Measurements from ENCODE around the gene GPAT3.
"Not testable (repeated sequence)": the region's sequence is repeated elsewhere in the genome, so short reads cannot be mapped to it uniquely, and the experiment has no call there.

GPAT3 gene

DNA sequence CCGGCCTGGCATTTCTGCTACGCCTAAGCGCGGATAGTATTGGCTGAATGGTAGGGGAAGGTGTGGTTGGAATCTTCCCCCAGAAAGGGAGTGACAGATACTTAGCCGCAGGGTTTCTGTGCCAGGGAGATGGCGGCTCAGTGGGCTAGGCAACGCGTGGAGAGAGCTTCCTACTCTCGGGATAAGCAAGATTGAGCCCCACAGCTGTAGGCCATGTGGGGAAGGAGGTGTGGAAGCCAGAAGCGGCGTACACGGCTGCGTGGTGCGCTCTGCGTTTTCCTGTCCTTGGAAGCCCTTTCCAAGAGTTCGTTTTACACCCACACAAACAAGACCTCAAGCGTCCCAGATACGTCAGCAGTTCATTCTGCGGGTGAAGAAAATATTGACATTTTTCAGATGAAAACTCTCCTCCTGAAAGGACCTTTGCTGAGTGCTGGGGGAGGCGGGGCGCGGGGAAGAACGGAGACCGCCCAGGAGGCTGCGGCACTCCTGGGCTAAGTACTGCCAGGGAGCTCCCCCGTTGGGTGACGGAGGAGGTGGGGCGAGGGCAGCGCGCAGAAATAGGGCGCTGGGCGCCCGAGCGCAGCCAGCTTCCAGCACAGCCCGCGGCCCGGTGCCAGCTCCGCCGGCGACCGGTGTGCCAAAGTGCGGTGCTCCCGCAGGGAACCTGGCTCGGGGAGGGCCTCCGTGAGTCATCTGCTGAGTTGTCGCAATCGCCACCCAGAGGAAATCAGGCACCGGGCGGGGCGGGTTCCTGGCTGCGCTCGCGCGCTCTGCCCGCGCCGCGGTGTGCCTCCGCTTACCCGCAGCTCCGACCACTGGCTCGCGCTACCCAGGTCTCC, at the start of gene GPAT3:
Gene GPAT3 (plus strand): TSS at position 589 of the 842 bp plus-strand sequence. CDS start 515 bp downstream, outside the sequence.
- DNase-seq (ENCODE audit: low spot score) = peak; percentile 55

DNA sequence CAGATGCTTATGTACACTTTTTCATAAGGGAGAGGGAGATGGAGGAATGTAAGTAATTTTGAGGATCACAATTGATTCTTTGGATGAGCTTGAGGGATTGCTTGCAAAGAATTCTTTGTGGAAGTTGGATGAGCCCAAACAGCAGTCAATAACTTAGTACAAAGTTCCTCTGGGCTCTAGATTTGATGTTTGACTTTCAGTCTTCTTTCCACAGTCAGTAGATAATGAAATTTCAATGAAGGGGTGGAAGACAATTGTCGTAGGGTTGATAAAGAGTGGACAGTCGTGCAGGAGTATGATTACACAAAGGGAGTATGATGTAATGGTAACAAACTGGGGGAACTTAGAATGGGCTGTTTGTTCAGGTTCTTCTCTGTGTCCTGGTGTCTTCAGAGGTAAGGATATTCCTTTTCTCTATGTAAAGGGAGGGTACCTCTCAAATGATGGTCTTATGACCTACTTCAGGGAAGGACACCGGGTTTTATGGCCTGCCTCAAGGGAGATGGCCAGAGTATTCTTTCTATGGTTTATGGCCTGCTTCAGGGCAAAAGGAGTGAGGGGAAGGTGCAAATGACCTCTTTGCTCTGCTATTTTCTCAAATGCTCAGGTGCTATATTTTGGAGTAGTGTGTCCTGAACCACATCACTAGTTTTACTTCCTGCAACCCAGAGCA, 49.3 kb upstream of the GPAT3 start:
- DNase-seq (ENCODE audit: low spot score) = no peak

DNA sequence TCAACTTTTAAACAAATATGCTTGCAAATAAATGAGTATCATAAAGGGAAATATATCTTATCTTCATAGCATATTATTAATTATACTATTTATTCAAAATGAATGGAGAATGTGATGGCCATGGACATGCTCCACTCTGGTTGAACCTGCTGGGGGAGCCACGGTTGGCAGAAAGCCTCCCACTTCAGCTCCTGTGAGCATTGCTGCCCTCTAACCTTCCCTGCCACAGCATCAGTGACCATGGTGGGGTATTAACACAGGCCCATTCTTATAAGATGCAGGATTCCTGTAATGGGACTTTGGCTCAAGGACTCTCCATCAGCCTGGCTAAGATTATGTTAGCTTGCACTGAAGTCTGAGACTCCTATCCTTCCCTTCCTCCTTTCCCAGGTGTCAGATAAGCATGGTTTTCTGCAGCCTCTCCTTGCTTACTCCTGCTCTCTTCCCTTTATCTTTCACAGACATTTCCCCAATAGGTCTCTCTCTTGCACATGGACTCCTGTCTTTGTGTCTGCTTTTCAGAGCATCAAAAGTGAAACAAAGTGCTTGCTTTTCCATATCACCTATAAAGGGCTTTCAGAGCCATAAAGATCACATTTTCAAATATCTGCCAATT, 46.1 kb upstream of the GPAT3 start:
- DNase-seq (ENCODE audit: low spot score) = no peak

DNA sequence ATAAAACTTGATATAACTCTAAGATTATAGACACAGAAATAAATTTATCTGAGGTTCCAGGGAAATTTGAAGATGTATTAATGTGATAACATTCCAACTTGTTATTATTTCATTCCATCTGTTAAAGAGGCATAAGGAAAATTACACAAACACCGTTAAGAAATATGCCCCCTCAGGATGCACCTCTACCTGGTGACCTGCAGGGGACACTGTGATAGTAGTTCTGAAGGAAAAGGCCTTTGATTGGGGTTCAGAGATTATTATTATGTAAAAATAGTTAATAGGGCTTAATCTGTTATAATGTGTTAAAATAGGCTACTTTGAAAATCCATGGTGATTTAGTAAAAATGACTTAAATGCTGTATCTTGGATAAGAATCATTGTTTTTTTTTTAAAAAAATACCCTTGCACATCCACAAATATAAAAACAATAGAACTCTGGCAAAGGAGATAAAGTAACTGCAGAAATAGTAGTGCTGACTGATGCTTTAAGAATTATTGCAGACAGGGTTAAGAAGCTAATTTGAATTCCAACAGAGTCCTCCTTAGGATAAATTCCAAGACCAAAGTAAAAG, 44.9 kb upstream of the GPAT3 start:
- DNase-seq (ENCODE audit: low spot score) = peak; percentile 69

DNA sequence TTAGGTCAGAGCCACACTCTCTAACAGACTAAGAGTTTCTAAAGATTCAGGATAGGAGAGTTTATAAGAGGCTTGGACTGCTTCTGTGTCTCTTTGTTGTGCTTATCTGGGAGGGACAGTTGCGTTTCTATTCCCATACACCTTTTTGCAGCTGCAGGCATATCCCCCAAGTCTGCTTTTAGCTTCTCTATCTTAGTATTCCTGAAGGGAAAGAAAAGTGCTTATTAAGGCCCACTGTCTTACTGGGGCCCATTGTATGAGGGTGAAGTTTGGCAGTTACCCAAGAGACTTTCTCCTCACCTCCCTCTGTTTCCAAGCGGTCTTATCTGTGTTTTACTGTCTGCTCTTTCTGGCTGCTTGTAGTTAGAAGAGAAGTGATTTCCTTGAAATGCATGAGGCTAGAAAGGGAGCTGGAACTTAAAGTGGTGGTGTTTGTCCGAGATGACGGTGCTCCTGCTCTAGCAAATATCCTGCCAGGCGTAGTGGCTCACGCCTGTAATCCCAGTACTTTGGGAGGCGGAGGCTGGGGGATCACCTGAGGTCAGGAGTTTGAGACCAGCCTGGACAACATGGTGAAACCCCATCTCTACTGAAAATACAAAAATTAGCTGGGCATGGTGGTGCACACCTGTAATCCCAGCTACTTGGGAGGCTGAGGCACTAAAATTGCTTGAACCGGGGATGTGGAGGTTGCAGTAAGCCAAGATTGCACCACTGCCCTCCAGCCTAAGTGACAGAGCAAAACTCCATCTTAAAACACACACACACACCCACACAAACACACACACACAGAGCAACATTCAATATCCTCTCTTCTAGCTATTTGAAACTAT, 39.6 kb upstream of the GPAT3 start:
- not testable (repeated sequence) for DNase-seq (ENCODE audit: low spot score)

DNA sequence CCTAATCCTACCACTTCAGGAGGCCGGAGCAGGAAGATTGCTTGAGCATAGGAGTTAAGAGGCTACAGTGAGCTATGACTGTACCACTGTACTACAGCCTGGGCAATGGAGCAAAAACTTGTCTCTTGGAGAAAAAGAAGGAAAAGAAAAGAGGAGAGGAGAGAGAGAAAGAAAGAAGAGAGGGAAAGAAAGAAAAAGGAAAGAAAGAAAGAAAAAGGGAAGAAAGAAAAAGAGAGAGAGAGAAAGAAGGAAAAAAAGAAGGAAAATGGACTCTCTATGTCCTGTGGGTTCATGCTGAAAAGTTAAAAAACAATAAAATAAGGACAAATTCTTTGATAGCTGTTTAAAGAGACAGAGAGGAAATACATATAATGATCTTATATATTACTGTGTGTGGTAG, 37.7 kb upstream of the GPAT3 start:
- no peak for DNase-seq (ENCODE audit: low spot score)

DNA sequence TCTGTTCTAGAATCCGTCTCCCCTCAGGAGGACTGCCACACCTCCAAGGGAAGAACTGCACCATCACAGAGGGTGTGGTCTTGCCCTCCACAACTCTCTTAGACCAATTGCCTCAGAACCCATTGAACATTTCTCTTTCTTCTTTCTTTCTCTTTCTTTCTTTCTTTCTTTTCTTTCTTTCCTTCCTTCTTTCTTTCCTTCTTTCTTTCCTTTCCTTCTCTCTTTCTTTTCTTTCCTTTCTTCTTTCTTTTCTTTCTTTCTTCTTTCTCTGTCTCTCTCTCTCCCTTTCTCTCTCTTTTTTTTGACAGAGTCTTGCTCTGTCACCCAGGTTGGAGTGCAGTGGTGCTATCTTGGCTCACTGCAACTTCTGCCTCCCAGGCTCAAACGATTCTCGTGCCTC, 34.2 kb upstream of the GPAT3 start:
- not testable (repeated sequence) for DNase-seq (ENCODE audit: low spot score)

DNA sequence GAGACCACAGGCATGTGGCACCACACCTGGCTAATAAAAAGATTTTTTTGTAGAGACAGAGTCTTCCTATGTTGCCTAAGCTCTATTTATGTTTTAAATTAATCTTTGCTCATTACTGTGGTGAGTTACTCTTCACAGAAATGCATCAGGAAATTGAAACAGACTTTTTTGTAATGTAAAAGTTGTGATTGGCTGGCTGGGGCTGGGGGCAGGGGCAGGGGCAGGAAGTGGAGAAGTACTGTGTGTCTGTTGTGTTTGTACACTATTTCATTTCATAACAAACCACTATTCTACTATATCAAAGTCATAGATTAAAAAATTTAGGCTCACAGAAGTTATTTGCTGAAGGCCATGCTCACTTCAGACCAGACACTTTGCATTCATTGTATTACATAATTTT, 31.9 kb upstream of the GPAT3 start:
- no peak for DNase-seq (ENCODE audit: low spot score)

DNA sequence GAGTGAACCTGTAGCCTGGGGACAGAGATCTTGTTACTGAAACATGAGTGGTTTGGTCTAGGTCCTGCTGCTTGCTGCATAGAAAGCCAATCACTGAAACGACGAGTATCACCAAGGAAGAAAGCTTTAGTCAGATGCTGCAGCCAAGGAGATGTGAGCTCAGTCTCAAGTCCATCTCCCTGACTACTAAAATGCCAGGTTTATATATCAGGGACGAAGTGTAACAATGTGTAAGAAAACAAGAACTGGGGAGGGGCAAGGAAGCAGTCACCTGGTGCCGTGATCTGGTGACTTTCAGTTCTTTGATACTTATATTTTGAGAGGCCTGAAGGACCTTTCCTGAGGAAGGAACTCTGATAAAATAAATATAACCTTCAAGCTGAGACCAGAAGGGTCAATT, 31.4 kb upstream of the GPAT3 start:
- DNase-seq (ENCODE audit: low spot score) = no peak

DNA sequence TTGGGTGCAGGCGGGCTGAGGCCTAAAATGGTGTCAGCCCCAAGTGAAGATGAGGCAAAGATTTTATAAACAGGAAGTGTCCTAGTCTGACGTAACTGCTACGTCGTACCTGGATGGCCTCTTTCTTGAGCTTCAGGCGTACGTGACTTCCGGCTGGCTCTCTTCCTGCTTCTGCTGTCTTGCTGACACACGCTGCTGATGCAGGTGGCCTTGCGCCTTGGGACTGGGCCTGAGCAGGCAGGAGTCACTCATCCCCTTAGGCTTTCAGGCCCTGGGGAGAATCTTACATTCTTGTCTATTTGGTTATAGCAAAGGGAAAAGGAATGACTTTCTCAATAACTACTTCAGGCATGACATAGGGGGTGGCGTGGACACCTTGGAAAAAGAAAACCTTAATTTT, 30.9 kb upstream of the GPAT3 start:
- DNase-seq (ENCODE audit: low spot score) = no peak

DNA sequence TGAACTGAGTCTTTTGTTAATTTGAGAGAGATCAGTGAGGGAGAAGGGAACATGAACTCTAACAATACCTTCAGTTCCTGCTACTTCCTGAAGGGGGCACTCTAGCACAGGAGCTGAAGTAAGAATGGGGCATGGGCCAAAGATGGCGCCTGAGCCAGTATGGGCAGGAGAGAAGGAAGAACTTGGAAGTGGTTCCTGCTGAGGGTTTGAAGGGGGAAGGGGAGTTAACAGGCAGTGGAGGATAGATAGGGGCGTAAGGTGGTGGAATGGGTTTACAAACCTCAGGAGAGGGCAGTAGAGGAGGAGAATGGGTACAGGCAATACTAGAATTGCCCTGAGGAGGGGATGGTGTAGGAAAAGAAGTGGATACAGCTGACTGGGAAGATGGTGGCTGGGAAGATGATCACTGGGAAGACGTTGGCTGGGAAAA, 26.7 kb upstream of the GPAT3 start:
- DNase-seq (ENCODE audit: low spot score) = peak; percentile 51

DNA sequence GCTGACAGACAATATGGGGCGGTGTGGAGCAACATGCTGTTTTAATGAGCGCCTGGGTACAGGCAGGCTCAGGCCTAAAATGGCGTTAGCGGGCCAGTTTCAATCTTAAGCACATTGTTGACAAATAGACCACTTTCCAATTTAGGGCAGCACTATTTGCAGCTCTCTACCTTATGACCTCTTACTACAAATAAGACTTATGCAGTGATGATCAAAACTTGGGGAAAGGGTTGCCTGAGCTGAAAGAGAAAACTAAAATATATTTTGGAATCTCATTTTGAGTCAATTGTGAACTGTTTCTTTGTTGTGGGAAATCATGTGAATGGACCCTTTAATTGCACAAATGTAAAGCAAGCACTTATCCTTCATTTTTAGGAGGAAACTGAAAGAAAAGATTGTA, 25.5 kb upstream of the GPAT3 start:
- no peak for DNase-seq (ENCODE audit: low spot score)

DNA sequence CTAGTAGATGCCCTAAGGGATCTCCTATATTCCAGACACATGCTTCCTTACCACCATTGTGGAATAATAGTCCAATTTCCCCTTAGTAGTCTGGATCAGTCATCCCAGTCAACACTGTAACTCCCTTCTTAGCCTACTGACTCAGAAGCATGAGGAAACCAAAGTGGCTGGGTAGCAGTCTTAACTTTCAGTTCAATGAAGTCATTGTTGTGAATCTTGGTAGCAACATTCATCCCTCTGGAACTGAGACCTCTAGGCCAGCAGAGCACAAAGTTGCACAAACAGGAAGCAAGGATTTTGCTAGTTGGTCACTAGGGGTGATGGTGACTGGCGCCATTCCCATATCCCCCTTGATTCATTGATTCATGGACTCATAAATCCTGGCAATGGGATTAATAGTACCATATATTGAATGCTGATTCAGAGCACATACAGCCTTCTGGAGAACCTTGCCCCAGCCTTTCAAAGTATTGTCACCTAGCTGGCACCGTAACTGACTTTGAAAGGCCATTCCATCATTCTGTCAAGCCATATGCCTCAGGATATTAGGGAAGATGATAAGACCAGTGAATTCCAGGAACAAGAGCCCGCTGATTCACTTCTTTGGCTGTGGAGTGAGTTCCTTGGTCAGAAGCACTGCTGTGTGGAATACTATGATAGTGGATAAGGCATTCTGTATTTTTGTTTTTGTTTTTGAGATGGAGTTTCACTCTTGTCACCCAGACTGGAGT, 19.7 kb upstream of the GPAT3 start:
- DNase-seq (ENCODE audit: low spot score) = no peak

DNA sequence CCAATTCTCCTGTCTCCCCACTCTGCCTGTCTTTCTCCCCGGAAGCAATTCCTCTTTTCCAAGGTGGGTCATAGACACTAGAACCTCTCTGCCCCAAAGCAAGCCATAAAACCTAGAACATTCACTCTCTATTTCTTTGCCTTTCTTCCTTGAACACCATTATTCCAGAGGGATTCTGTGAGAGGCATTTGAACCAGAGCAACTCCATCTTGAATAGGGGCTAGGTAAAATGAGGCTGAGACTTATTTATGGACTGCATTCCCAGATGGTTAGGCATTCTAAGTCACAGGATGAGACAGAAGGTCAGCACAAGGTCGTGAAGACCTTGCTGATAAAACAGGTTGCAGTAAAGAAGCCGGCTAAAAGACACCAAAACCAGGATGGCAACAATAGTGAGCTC, 13.7 kb upstream of the GPAT3 start:
- no peak for DNase-seq (ENCODE audit: low spot score)

DNA sequence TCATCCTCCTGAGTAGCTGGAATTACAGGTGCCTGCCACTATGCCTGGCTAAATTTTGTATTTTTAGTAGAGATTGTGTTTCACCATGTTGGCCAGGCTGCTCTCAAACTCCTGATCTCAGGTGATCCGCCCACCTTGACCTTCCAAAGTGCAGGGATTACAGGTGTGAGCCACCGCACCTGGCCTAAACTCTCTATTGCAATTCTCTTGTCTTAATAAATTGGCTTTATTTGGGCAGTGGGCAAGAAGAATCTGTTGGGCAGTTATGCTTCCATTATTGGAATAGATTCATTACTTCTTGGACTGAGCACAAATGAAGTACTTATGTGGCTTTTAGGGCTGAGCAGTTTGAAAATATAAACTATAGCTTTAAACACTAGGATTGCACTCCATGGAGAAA, 8.2 kb upstream of the GPAT3 start:
- DNase-seq (ENCODE audit: low spot score) = no peak

DNA sequence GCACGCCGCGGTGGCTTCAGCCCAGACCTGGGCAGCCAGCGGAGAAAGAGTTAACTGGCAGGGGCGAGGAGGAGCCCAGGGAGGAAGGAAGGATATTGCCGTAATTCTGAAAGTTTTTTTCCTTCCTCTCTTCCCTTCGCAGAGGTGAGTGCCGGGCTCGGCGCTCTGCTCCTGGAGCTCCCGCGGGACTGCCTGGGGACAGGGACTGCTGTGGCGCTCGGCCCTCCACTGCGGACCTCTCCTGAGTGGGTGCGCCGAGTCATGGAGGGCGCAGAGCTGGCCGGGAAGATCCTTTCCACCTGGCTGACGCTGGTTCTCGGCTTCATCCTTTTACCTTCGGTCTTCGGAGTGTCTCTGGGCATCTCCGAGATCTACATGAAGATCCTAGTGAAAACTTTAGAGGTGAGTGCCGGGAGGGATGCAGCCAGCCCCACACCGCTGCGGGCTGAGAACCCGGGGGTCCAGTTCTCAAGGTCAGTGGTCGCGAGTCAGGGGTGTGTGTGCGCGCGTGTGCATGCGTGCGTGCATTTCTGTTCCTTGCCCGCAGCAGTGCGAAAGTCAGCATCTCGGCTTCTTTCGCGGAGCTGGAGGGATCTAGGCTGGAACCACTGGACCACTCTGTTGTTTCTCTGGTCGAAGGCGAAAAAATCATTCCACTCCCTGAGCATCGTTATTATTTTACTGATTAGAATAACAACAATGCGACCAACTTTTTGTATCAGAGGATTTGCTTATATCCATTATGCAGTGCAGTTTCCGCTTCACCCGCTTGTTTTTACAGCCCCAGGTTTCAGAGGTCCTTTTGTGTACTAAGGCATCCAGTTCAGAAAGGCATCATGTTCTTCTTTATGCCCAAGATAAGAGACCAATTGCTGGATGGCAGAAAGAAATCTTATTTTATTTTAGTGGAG, 709 bp downstream of the GPAT3 start:
- no peak for DNase-seq (ENCODE audit: low spot score)

DNA sequence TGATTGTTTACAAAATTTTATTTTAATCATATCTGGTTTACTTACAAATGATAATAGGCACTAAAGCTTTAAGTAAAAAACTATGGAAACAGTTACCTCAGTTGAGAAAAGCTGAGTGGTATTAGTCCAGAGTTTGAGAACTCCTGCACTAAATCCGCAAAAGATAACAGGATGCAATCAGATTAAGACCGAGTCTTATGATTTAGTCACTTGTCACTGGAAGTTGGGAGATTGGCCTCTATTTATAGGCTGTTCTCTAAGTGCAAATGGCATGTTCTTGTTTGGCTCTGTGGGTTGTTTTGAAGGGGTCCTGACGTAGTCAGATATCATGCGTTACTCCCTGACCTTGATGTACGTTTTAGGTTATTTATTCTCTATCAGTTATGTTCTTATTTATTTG, 6.3 kb downstream of the GPAT3 start:
- DNase-seq (ENCODE audit: low spot score) = no peak

DNA sequence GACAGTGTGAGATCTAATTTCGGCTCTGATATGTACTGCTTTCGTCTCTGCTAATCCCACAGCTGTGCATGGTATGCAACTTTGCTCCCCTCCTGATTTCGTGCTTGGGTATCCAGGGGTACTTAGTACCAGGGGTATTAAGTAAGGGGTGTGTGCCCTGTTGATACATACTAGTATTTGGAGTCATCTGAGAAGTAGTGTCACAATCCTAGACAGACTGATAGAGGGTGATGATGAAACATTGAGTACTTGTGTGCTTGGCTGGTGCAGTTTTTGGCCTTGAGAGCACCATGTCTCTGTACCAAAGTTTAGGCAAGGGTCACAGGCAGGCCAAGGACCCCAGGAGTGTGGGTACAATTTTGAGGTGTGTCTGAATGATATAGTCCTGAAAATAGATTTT, 10.9 kb downstream of the GPAT3 start:
- no peak for DNase-seq (ENCODE audit: low spot score)

DNA sequence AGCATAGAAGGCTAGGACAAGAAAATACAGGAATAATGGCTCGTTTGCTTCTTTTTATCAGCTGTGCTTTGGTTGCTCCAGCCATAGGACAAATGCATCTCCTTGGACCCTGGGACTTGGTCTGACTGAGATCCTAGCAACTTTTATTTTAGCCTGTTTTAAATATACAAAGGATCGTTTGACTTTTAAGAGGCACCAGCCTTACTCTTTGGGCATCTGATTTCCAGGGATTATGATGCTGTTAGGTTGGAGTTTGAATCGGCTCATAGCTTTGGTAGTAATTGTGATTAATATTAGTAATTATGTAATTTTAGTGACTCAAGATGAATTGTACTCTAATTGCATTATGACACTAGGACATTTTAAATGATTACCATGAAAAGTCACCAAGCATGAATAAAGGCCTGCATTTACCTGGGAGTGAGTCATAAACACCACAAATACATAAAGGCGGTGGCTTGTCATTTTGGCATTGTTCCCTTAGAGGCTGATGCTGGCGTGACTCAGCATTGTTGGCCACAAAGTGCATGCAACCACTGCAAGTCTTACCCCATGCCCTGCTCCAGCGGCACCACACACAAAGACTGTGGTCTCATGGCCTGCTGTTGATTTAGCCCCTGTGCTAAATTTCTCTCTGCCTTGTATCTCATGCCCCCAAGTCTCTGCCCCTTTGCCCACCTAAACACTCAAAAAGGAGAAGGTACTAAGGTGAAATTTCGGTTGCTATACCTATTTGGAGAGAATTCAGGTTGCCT, 12.4 kb downstream of the GPAT3 start:
- DNase-seq (ENCODE audit: low spot score) = no peak

All from germinal center (tissue), 1 donor.